Left lung (tissue), 10 donors: ENCODE results near the gene RPS16. TPM values are rescaled to one million over a fixed set of nuclear protein-coding genes. Genes with fewer than 3 reads are reported as not detected.

Experiments
- ATAC-seq: fragments of 200-7000 bp; cut with Tn5 transposase; one replicate; pipeline ENCODE4 v1.9.1; 2020; ENCODE audit warnings: moderate library complexity
- DNase-seq, 4 donors: peaks; one replicate each; pipeline ENCODE4 v3.0.0-alpha.2; 2013 to 2020
- H3K27ac ChIP-seq, 2 donors: fragments of 200-600 bp; sonication (generic) in 1 of 2; one replicate each; pipeline versions ENCODE4 v1.5.0 to v1.8.0; 2020 to 2021
- H3K27me3 ChIP-seq, 2 donors: fragments of 200-600 bp; sonication (generic) in 1 of 2; one replicate each; pipeline versions ENCODE4 v1.5.0 to v1.8.0; 2020 to 2021
- H3K36me3 ChIP-seq, 2 donors: fragments of 200-600 bp; sonication (generic) in 1 of 2; one replicate each; pipeline versions ENCODE4 v1.5.0 to v1.8.0; 2020 to 2021
- H3K4me1 ChIP-seq, 2 donors: fragments of 200-600 bp; one replicate each; pipeline ENCODE4 v1.8.0; 2021
- H3K4me3 ChIP-seq, 2 donors: fragments of 200-600 bp; sonication (generic) in 1 of 2; one replicate each; pipeline versions ENCODE4 v1.5.0 to v1.8.0; 2020 to 2021; ENCODE audit warnings: mild to moderate bottlenecking in 1 of 2
- H3K9me3 ChIP-seq, 2 donors: fragments of 200-600 bp; sonication (generic) in 1 of 2; one replicate each; pipeline versions ENCODE4 v1.5.0 to v1.8.0; 2020 to 2021
- CTCF ChIP-seq, 2 donors: fragments of 200-600 bp; sonication (generic) in 1 of 2; IDR thresholded peaks; one replicate each; pipeline versions ENCODE4 v1.5.0 to v1.8.0; 2021; ENCODE audit warnings: antibody characterized with exemption in 2 of 2
- intact Hi-C, 2 donors: fragments of 100-400 bp; cut with DNase I; formaldehyde crosslinking; loops; one replicate each; pipeline versions ENCODE4 v1.11.2 to v1.14.2; 2022
- polyA plus RNA-seq, 6 donors: library from polyadenylated mRNA; unstranded; fragments of 120-200 nt; gene quantifications; one replicate each; pipeline ENCODE4 v1.2.1, GENCODE V29; 2013; ENCODE audit not compliant: insufficient read length in 6 of 6
- total RNA-seq, 2 donors: library from RNA; stranded (reverse); fragmentation: NEBNext Ultra II Directional; extraction: Animal tissue kit (Norgen Biotek cat#: 25700); gene quantifications; one replicate each; pipeline ENCODE4 v1.2.1, GENCODE V29; 2021
- donor health status: DM: no; HTN: yes; CAD: no.
- donor health status: DM: no; HTN: no; CAD: no.

Gene RPS16
- total and polyA plus RNA-seq, 8 donors = 1,386 to 1,755 (median 1,500) TPM

- Histone ChIP-seq H3K27me3 (no peaks in the 10 kb centered on the region), H3K27ac (peak overlapping the region in 1 of 2 donors; percentile 90), H3K9me3 (no peaks in the 10 kb centered on the region), H3K36me3 (peaks cover 0 to 34% of the 10 kb centered on the region in 2 donors), H3K4me3 (peak overlapping the region; percentile 90 to 94), H3K4me1 (peaks cover 21 to 66% of the 10 kb centered on the region in 2 donors)
- intact Hi-C loops = no loop called here
- no peak for DNase-seq
- no peak for TF ChIP-seq CTCF (IDR thresholded peaks at IDR 0.05)
- ATAC-seq = no peak
These were observed 1.3 kb downstream of the RPS16 start for GRCh38 chr19:39434123-39435076.

DNA sequence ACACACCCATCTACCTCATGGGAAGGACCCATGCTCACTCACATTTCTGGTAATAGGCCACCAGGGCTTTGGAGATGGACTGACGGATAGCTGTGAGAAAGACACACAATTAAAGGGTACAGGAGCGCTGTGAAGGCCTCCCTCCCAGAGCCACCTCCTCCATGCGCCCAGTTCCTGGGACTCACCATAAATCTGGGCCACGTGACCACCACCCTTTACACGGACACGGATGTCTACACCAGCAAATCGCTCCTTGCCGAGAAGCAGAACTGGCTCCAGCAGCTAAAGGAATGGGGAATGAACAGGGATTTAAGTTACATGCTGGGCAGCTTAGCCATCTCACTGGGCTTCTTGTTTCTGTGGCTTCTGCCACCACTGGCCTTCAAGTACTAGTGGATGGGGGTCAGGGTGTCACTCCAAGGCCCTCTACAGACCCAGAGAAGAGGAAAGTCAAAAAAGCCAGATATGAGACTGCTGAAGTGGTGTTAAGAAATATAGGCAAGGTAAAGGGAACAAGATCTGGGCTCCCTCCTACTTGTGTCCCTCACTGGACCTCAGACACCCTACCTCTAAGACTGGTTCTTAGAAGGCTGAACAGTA is 2.2 kb downstream of the RPS16 start:
- Histone ChIP-seq H3K4me3 (peak overlapping the region in 1 of 2 donors; percentile 94), H3K27me3 (no peaks in the 10 kb centered on the region), H3K9me3 (no peaks in the 10 kb centered on the region), H3K4me1 (peaks cover 27 to 74% of the 10 kb centered on the region in 2 donors), H3K36me3 (peaks cover 0 to 34% of the 10 kb centered on the region in 2 donors), H3K27ac (no peak overlapping the region)
- intact Hi-C loops = no loop called here
- no peak for TF ChIP-seq CTCF (IDR thresholded peaks at IDR 0.05)
- DNase-seq (no peak), ATAC-seq (no peak)

- H3K4me3 ChIP-seq = no peak overlapping the region
- DNase-seq = no peak
- no peak for TF ChIP-seq CTCF (IDR thresholded peaks at IDR 0.05)
- peaks cover 0 to 34% of the 10 kb centered on the region in 2 donors for H3K36me3 ChIP-seq
- H3K9me3 ChIP-seq = no peaks in the 10 kb centered on the region
- peak overlapping the region in 1 of 2 donors; percentile 90 for H3K27ac ChIP-seq
- no peaks in the 10 kb centered on the region for H3K27me3 ChIP-seq
- no peak for ATAC-seq
- intact Hi-C loops = no loop called here
- peaks cover 28 to 80% of the 10 kb centered on the region in 2 donors for H3K4me1 ChIP-seq
These were observed 3.1 kb downstream of the RPS16 start for GRCh38 chr19:39432677-39433025.

DNA sequence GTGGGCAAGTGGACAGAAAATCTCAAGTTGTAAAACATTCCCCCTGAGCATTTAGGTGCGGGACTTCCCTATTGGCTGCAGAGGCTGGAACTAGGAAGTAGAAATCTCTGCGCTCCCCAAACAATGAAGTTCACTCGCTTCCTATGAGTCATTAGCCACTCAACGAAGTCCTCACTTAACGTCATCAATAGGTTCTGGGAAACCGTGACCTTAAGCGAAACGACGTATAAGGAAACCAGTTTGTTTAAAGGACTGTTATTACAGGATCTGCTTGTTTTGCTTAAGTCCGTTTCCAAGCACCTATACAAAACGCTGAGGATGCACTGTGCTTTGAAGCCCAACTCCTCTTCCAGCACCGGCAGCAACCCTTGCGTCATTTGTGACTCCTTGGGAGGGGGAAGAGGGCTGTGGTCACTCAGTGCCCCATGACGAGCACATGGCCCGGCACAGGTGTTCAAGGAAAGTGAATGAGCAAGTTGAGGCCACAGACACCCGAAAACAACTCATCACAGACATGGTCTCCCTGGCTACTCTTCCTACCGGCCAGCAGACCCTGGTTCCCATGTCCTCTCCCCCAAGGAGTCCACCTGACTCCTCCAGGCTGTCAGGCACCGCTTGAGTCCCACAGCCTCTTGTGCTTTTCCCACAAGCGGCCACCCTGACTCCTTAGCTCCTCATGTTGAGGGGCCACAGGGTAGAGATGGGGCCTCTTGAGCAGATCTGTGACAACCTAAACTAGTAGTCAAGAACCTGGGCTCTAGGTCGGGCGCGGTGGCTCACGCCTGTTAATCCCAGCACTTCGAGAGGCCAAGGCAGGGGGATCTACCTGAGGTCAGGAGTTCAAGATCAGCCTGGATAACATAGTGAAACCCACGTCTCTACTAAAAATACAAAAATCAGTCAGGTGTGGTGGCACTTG is 4.8 kb downstream of the RPS16 start:
- ATAC-seq (peak; percentile 69), DNase-seq (peak in 1 of 4 donors; percentile 80)
- peak overlapping the region in 1 of 2 donors; percentile 4 for H3K4me3 ChIP-seq
- intact Hi-C loops = no loop called here
- TF ChIP-seq CTCF (IDR thresholded peaks at IDR 0.05) = no peak
- peaks cover 0 to 34% of the 10 kb centered on the region in 2 donors for H3K36me3 ChIP-seq
- peaks cover 25 to 70% of the 10 kb centered on the region in 2 donors for H3K4me1 ChIP-seq
- no peaks in the 10 kb centered on the region for H3K27me3 ChIP-seq
- H3K9me3 ChIP-seq = no peaks in the 10 kb centered on the region
- peak overlapping the region; percentile 90 to 92 for H3K27ac ChIP-seq
